Mucosa of descending colon (tissue), 3 donors: ENCODE results near the gene MVB12A. TPM values are rescaled to one million over a fixed set of nuclear protein-coding genes. Genes with fewer than 3 reads are reported as not detected.

Experiments used
- ATAC-seq: fragments of 200-7000 bp; cut with Tn5 transposase; one replicate; pipeline ENCODE4 v1.9.1; 2020; ENCODE audit warnings: mild to moderate bottlenecking, moderate library complexity
- DNase-seq, 3 donors: peaks; one replicate each; pipeline ENCODE4 v3.0.0-alpha.2; 2020
- H3K36me3 ChIP-seq: fragments of 200-600 bp; one replicate; pipeline ENCODE4 v1.8.0; 2021; ENCODE audit warnings: low read depth, mild to moderate bottlenecking
- H3K4me1 ChIP-seq: fragments of 200-600 bp; one replicate; pipeline ENCODE4 v1.8.0; 2021; ENCODE audit warnings: low read depth, mild to moderate bottlenecking
- H3K4me3 ChIP-seq: fragments of 200-600 bp; one replicate; pipeline ENCODE4 v1.8.0; 2021; ENCODE audit warnings: mild to moderate bottlenecking
- H3K9me3 ChIP-seq: fragments of 200-600 bp; one replicate; pipeline ENCODE4 v1.8.0; 2021; ENCODE audit warnings: mild to moderate bottlenecking
- CTCF ChIP-seq: fragments of 200-600 bp; IDR thresholded peaks from one replicate; pipeline ENCODE4 v1.8.0; 2022; ENCODE audit warnings: antibody characterized with exemption, mild to moderate bottlenecking
- intact Hi-C, 2 donors: fragments of 100-400 bp; cut with DNase I in 1 of 2; cut with micrococcal nuclease in 1 of 2; formaldehyde crosslinking; loops; one replicate each; pipeline versions ENCODE4 v1.11.0 to v1.11.1; 2022; cut with DNase I, micrococcal nuclease
- total RNA-seq, 3 donors: library from RNA; stranded (reverse); fragmentation: NEBNext Ultra II Directional in 2 of 3; extraction: Animal tissue kit (Norgen Biotek cat#: 25700) in 2 of 3; gene quantifications; one replicate each; pipeline versions ENCODE4 v1.2.1 to v1.2.4, GENCODE V29; 2021 to 2023
- donor health status: DM: no; HTN: no; CAD: no; lungs with moderate emphysema.
- donor health status: DM: no; HTN: no; CAD: no.
- donor health status: DM: no; HTN: yes; CAD: no.

MVB12A gene
- total RNA-seq, 3 donors from 2014 or later = 42.7 to 53.3 (median 52.1) TPM

- ATAC-seq = no peak
- no peaks in the 10 kb centered on the region for H3K36me3 ChIP-seq
- H3K4me3 ChIP-seq = no peak overlapping the region
- no peak for TF ChIP-seq CTCF
- H3K4me1 ChIP-seq = peaks cover 12% of the 10 kb centered on the region
- no peak for DNase-seq
- no peaks in the 10 kb centered on the region for H3K9me3 ChIP-seq
- intact Hi-C loops = loop anchor here in 1 of 2 donors (10.0 kb wide), 2 partner anchors 72 to 98 kb away; partner anchors contain the start of gene NXNL1
Observed at GRCh38 chr19:17393002-17393401, 26.8 kb upstream of the MVB12A start.

GRCh38 chr19:17393914-17394313 lies 25.9 kb upstream of the MVB12A start, which contains the start of gene CCDC194:
Gene CCDC194, minus strand, starts transcription at chr19:17394196. Its CDS starts 38 bp downstream, at chr19:17394158.
- no peak for TF ChIP-seq CTCF
- Histone ChIP-seq H3K4me3 (no peak within 1 kb of the TSS), H3K36me3 (no peaks in the 10 kb centered on the region), H3K9me3 (no peaks in the 10 kb centered on the region), H3K4me1 (peaks cover 12% of the 10 kb centered on the region)
- intact Hi-C loops = loop anchor here in 1 of 2 donors (10.0 kb wide), 2 partner anchors 71 to 99 kb away; partner anchors contain the start of gene NXNL1
- DNase-seq = no peak
- ATAC-seq = no peak

- H3K4me1 ChIP-seq = peaks cover 12% of the 10 kb centered on the region
- no peak overlapping the region for H3K4me3 ChIP-seq
- peak; percentile 42 for ATAC-seq
- H3K9me3 ChIP-seq = no peaks in the 10 kb centered on the region
- peak; percentile 59 to 79 (median 64) for DNase-seq
- intact Hi-C loops = loop anchor here in 1 of 2 donors (10.0 kb wide), 2 partner anchors 70 to 100 kb away; partner anchors contain the start of gene NXNL1
- no peaks in the 10 kb centered on the region for H3K36me3 ChIP-seq
- peak; percentile 24 for TF ChIP-seq CTCF
Observed at GRCh38 chr19:17394891-17395415, 24.9 kb upstream of the MVB12A start.

GRCh38 chr19:17398902-17399527 lies 20.8 kb upstream of the MVB12A start:
- no peak for DNase-seq
- Histone ChIP-seq H3K9me3 (no peaks in the 10 kb centered on the region), H3K36me3 (no peaks in the 10 kb centered on the region), H3K4me1 (no peaks in the 10 kb centered on the region), H3K4me3 (no peak overlapping the region)
- intact Hi-C loops = loop anchor here in 1 of 2 donors (10.0 kb wide), 2 partner anchors 66 to 104 kb away; partner anchors contain the start of gene NXNL1
- no peak for ATAC-seq
- TF ChIP-seq CTCF = no peak

GRCh38 chr19:17401628-17402027 lies 18.2 kb upstream of the MVB12A start:
- no peak for DNase-seq
- Histone ChIP-seq H3K4me1 (no peaks in the 10 kb centered on the region), H3K36me3 (no peaks in the 10 kb centered on the region), H3K4me3 (no peak overlapping the region), H3K9me3 (no peaks in the 10 kb centered on the region)
- intact Hi-C loops = no loop called here
- no peak for TF ChIP-seq CTCF
- ATAC-seq = no peak
